DOHH2 (cell line): ENCODE data around the gene METTL1.

Experiments used
- CTCF ChIP-seq: fragments of 200-600 bp; sonication (generic); IDR thresholded peaks from one replicate; pipeline ENCODE4 v1.5.1; 2014; ENCODE audit warnings: antibody characterized with exemption, mild to moderate bottlenecking, low read depth, low read length; ENCODE audit not compliant: poor library complexity, severe bottlenecking
- EZH2phosphoT487 ChIP-seq: fragments of 200-600 bp; sonication (generic); IDR thresholded peaks from 2 replicates; pipeline ENCODE4 v1.6.1; 2017; ENCODE audit warnings: borderline replicate concordance, mild to moderate bottlenecking, antibody characterized with exemption, low read length, moderate library complexity, mixed read lengths

DNA sequence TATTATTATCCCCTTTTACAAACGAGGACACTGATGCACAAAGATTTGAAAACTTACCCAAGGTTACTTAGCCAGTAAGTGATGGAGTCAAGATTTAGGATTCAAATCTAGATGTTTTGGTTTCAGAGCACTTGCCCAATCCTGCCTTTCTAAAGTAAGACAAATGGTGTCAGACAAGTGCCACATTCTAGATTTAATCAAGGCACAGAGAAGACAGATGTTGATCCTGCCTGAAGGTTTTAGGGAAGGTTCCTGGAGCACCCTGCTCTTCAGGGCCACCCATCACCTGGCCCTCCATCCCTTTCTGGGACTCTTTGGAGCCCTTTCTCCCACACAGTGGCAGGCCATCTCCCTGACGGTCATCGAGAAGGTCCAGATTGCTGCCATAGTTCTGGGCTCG, 14.1 kb downstream of the METTL1 start:
- TF ChIP-seq CTCF (no peak), EZH2phosphoT487 (no peak)
